Stimulated activated memory B cell treated with anti-CD40 and anti-IgM and Interleukin-4, amounts not matched to agents 10 μg/mL and 1 μg/mL and 100 μg/mL, for 72 hours (primary cell): Measurements from ENCODE around the gene CYP2B6.
"Not testable (repeated sequence)": the region's sequence is repeated elsewhere in the genome, so short reads cannot be mapped to it uniquely, and the experiment has no call there.

ENCODE experiments used
- ATAC-seq: fragments of 150-1000 bp; cut with Tn5 transposase; 2 replicates; pipeline ENCODE4 v1.10.0; 2021
- H3K27ac Mint-ChIP-seq: one replicate; pipeline ENCODE4 v1.8.0; 2022; ENCODE audit warnings: mild to moderate bottlenecking, mixed read lengths
- H3K27me3 Mint-ChIP-seq: one replicate; pipeline ENCODE4 v1.8.0; 2022; ENCODE audit warnings: mixed read lengths
- H3K36me3 Mint-ChIP-seq: one replicate; pipeline ENCODE4 v1.8.0; 2022; ENCODE audit warnings: mixed read lengths
- H3K4me1 Mint-ChIP-seq: one replicate; pipeline ENCODE4 v1.8.0; 2022; ENCODE audit warnings: mixed read lengths
- H3K4me3 Mint-ChIP-seq: one replicate; pipeline ENCODE4 v1.8.0; 2022; ENCODE audit warnings: mild to moderate bottlenecking, moderate library complexity, mixed read lengths
- H3K9me3 Mint-ChIP-seq: one replicate; pipeline ENCODE4 v1.8.0; 2022; ENCODE audit warnings: mixed read lengths

The CYP2B6 gene

GRCh38 chr19:40990972-40991381 is at the start of gene CYP2B6:
CYP2B6 (plus strand) TSS chr19:40991282; CDS start chr19:40991306, 24 bp downstream.
- no peak for ATAC-seq
- no peak within 1 kb of the TSS for H3K4me3 Mint-ChIP-seq

DNA sequence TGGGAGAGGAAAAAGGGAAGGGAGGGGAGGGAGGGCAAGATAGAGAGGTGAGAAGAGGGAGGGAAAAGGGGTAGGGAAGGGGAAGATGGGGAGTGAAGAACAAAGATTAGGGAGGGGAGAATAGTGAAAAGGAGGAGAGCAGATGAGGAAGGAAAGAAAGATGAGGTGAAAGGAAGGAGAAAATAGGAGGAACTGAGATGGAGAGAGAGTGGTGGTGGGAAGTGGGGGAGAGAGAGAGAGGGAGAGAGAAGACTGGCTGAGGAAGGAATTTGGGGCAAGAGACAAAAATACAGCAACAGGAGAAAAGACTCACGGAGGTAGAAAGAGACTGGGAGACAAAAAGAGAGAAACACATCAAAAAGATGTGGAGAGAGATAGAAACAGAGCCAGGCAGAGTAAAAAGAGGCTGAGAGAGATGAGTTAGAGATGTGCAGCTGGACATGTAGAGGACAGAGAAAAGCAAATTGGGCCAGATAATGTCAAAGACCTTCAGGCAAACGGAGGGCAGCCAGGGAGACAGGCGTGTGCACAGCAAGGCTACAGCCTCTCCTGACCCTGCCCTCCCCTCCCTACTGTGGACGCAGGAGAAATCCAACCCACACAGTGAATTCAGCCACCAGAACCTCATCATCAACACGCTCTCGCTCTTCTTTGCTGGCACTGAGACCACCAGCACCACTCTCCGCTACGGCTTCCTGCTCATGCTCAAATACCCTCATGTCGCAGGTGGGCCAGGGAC is 49.4 kb upstream of the CYP2B6 start:
- peaks cover 40% of the 10 kb centered on the region for H3K27me3 Mint-ChIP-seq
- no peak for ATAC-seq
- no peak overlapping the region for H3K4me3 Mint-ChIP-seq
- H3K9me3 Mint-ChIP-seq, result no peaks in the 10 kb centered on the region
- no peaks in the 10 kb centered on the region for H3K36me3 Mint-ChIP-seq
- H3K27ac Mint-ChIP-seq, result no peak overlapping the region
- no peaks in the 10 kb centered on the region for H3K4me1 Mint-ChIP-seq

More at GRCh38 chr19:40990972-40991381, at the start of gene CYP2B6:
- Mint-ChIP-seq H3K9me3 (peaks cover 13% of the 10 kb centered on the region), H3K27me3 (peaks cover 37% of the 10 kb centered on the region), H3K4me1 (no peaks in the 10 kb centered on the region), H3K27ac (no peak within 1 kb of the TSS), H3K36me3 (peaks cover 6% of the 10 kb centered on the region)

DNA sequence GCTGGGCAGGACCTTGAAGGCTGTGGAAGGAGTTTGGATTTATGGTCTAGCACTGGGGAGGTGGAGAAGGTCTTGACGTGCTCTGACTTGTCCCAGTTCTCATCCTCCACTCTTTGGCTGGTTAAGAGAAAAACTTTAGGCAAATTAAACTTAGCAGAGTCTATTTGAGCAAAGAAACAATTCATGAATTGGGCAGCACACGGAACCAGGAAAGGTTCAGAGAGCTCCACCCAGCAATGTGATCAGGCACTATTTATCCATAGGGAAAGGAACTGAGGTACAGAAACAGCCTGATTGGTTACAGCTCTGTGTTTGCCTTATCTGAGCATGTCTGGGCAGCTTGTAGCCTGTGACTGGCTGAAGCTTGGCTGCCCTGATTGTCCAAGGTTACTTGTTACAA is 45.4 kb upstream of the CYP2B6 start:
- H3K36me3 Mint-ChIP-seq, result no peaks in the 10 kb centered on the region
- ATAC-seq, result no peak
- H3K4me3 Mint-ChIP-seq, result no peak overlapping the region
- no peak overlapping the region for H3K27ac Mint-ChIP-seq
- peaks cover 6% of the 10 kb centered on the region for H3K9me3 Mint-ChIP-seq
- no peaks in the 10 kb centered on the region for H3K4me1 Mint-ChIP-seq
- H3K27me3 Mint-ChIP-seq, result peaks cover 44% of the 10 kb centered on the region

DNA sequence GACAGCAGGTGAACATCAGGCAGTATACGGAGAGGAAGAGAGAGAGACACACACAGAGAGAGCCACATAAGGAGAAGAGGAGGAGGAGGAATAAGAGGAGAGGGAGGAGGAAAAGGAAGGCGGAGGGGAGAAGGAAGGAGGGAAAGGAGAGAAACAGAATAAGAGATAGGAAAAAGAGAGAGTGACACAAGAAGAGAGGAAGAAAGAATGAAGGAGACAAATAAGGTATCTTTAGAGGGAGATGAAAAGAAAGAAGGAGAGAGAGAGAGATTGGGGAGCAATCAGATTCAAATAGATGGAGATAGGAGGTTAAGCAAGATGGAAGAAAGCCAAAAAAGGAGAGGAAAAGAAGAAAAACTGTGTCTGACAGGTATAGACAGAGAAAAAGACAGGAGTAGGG is 44.0 kb upstream of the CYP2B6 start:
- peaks cover 9% of the 10 kb centered on the region for H3K9me3 Mint-ChIP-seq

DNA sequence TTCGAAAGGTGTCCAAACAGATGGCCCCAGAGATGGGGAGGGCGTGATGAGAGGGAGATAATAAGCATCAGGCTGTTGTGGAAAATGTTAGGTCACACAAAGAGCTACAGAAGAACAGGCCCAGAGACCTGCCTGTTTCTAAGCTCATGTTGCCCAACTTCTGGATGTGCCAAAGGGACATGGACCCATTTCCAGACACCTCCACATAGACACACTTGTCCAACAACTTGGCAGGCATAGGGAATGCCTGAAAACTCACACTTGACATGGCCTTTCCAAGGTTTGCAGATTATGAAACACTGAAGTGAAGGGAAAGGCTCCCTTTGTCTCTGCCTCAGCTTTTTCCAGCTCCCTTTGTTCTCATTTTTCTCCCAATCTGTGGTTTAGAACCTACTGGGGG is 43.5 kb upstream of the CYP2B6 start:
- no peak for ATAC-seq
- no peaks in the 10 kb centered on the region for H3K36me3 Mint-ChIP-seq
- peaks cover 10% of the 10 kb centered on the region for H3K9me3 Mint-ChIP-seq
- H3K27ac Mint-ChIP-seq, result no peak overlapping the region
- H3K4me3 Mint-ChIP-seq, result no peak overlapping the region
- H3K4me1 Mint-ChIP-seq, result no peaks in the 10 kb centered on the region
- H3K27me3 Mint-ChIP-seq, result peaks cover 50% of the 10 kb centered on the region

More for the DNA sequence above, 44.0 kb upstream of the CYP2B6 start:
- Mint-ChIP-seq H3K4me3 (no peak overlapping the region), H3K27ac (no peak overlapping the region), H3K27me3 (peaks cover 46% of the 10 kb centered on the region), H3K4me1 (no peaks in the 10 kb centered on the region), H3K36me3 (no peaks in the 10 kb centered on the region)
- no peak for ATAC-seq

DNA sequence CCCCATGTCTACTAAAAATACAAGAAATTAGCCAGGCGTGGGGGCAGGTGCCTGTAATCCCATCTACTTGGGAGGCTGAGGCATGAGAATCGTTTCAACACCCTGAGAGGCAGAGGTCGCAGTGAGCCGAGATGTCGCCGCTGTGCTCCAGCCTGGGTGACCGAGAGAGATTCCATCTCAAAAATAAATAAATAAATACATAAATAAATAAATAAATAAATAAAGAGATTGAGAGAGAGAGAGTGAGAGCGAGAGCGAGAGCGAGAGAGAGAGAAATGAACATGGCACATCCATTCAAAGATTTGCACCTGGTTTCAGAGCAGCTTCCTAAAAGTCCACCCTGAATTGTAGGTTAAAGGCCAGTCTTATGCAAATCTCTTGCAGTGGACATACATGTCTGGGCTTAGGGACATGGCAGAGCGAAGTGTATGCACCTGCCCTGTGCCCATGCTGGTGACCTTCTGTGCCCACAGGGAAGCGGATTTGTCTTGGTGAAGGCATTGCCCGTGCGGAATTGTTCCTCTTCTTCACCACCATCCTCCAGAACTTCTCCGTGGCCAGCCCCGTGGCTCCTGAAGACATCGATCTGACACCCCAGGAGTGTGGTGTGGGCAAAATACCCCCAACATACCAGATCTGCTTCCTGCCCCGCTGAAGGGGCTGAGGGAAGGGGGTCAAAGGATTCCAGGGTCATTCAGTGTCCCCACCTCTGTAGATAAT is 42.3 kb upstream of the CYP2B6 start:
- no peak overlapping the region for H3K27ac Mint-ChIP-seq
- H3K27me3 Mint-ChIP-seq, result peaks cover 55% of the 10 kb centered on the region
- no peaks in the 10 kb centered on the region for H3K36me3 Mint-ChIP-seq
- H3K4me1 Mint-ChIP-seq, result no peaks in the 10 kb centered on the region
- H3K9me3 Mint-ChIP-seq, result peaks cover 13% of the 10 kb centered on the region
- no peak overlapping the region for H3K4me3 Mint-ChIP-seq
- no peak for ATAC-seq

GRCh38 chr19:40954573-40954972 is 36.5 kb upstream of the CYP2B6 start:
- peaks cover 4% of the 10 kb centered on the region for H3K36me3 Mint-ChIP-seq
- peaks cover 28% of the 10 kb centered on the region for H3K9me3 Mint-ChIP-seq
- no peak overlapping the region for H3K4me3 Mint-ChIP-seq
- H3K27me3 Mint-ChIP-seq, result peaks cover 21% of the 10 kb centered on the region
- no peak overlapping the region for H3K27ac Mint-ChIP-seq
- H3K4me1 Mint-ChIP-seq, result no peaks in the 10 kb centered on the region
- no peak for ATAC-seq

GRCh38 chr19:40959338-40959737 is 31.7 kb upstream of the CYP2B6 start:
- Mint-ChIP-seq H3K36me3 (peaks cover 4% of the 10 kb centered on the region), H3K27ac (no peak overlapping the region), H3K4me1 (no peaks in the 10 kb centered on the region), H3K4me3 (no peak overlapping the region), H3K27me3 (peaks cover 8% of the 10 kb centered on the region), H3K9me3 (peaks cover 12% of the 10 kb centered on the region)
- ATAC-seq, result no peak

GRCh38 chr19:40960062-40960685 is 30.9 kb upstream of the CYP2B6 start:
- Mint-ChIP-seq H3K27me3 (peaks cover 8% of the 10 kb centered on the region), H3K4me1 (no peaks in the 10 kb centered on the region), H3K9me3 (peaks cover 6% of the 10 kb centered on the region), H3K36me3 (no peaks in the 10 kb centered on the region), H3K4me3 (no peak overlapping the region), H3K27ac (no peak overlapping the region)
- ATAC-seq, result no peak

DNA sequence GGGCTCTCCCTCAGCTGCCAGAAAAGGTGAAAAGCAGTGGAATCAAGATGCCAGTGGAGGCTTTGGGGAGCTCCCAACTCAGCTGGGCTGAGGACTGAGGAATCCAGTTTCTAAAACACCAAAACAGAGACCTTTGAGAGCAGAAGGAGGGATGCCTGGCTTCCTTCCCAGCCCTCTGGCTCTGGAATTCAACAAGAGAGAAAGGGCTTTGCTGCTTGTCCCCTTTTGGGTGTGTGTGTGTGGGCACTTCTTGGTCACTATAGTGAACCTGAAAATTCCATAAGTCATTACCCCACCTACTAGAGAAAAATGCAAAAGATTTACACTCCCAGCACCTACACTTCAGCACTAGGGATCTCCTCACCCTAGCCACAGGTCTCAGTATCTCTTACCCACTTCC is 30.3 kb upstream of the CYP2B6 start:
- H3K9me3 Mint-ChIP-seq, result peaks cover 6% of the 10 kb centered on the region
- peaks cover 8% of the 10 kb centered on the region for H3K27me3 Mint-ChIP-seq
- no peak for ATAC-seq
- H3K4me3 Mint-ChIP-seq, result no peak overlapping the region
- H3K27ac Mint-ChIP-seq, result no peak overlapping the region
- H3K36me3 Mint-ChIP-seq, result no peaks in the 10 kb centered on the region
- no peaks in the 10 kb centered on the region for H3K4me1 Mint-ChIP-seq

GRCh38 chr19:40962460-40962961 is 28.6 kb upstream of the CYP2B6 start:
- Mint-ChIP-seq H3K36me3 (no peaks in the 10 kb centered on the region), H3K27ac (no peak overlapping the region), H3K4me3 (no peak overlapping the region), H3K27me3 (peaks cover 8% of the 10 kb centered on the region), H3K4me1 (no peaks in the 10 kb centered on the region), H3K9me3 (peaks cover 2% of the 10 kb centered on the region)
- ATAC-seq, result no peak

- ATAC-seq, H3K27me3 Mint-ChIP-seq, H3K9me3 Mint-ChIP-seq, H3K36me3 Mint-ChIP-seq, H3K27ac Mint-ChIP-seq, H3K4me1 Mint-ChIP-seq, H3K4me3 Mint-ChIP-seq: not testable (repeated sequence)
These were observed 26.7 kb upstream of the CYP2B6 start for GRCh38 chr19:40964361-40964760.

- H3K4me1 Mint-ChIP-seq, ATAC-seq, H3K36me3 Mint-ChIP-seq, H3K27ac Mint-ChIP-seq, H3K4me3 Mint-ChIP-seq, H3K9me3 Mint-ChIP-seq: not testable (repeated sequence)
- peaks cover 16% of the 10 kb centered on the region for H3K27me3 Mint-ChIP-seq
These were observed 25.7 kb upstream of the CYP2B6 start for GRCh38 chr19:40965351-40965750.

DNA sequence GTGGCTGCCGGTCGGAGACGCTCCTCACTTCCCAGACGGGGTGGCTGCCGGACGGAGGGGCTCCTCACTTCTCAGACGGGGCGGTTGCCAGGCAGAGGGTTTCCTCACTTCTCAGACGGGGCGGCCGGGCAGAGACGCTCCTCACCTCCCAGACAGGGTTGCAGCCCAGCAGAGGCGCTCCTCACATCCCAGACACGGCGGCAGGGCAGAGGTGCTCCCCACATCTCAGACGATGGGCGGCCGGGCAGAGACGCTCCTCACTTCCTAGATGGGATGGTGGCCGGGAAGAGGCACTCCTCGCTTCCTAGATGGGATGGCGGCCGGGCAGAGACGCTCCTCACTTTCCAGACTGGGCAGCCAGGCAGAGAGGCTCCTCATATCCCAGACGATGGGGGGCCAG is 24.5 kb upstream of the CYP2B6 start:
- H3K27ac Mint-ChIP-seq, H3K36me3 Mint-ChIP-seq, H3K4me1 Mint-ChIP-seq, H3K4me3 Mint-ChIP-seq, H3K9me3 Mint-ChIP-seq, ATAC-seq: not testable (repeated sequence)
- H3K27me3 Mint-ChIP-seq, result peaks cover 28% of the 10 kb centered on the region

DNA sequence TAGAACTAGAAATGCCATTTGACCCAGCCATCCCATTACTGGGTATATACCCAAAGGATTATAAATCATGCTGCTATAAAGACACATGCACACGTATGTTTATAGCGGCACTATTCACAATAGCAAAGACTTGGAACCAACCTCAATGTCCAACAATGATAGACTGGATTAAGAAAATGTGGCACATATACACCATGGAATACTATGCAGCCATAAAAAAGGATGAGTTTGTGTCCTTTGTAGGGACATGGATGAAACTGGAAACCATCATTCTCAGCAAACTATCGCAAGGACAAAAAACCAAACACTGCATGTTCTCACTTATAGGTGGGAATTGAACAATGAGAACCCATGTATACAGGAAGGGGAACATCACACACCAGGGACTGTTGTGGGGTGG is 23.0 kb upstream of the CYP2B6 start:
- not testable (repeated sequence) for H3K27ac Mint-ChIP-seq, H3K4me1 Mint-ChIP-seq, H3K9me3 Mint-ChIP-seq, H3K4me3 Mint-ChIP-seq, H3K36me3 Mint-ChIP-seq, ATAC-seq
- peaks cover 38% of the 10 kb centered on the region for H3K27me3 Mint-ChIP-seq
